Liver (tissue), 9 donors: Measurements from ENCODE around the gene EGFR. TPM values are rescaled to one million over a fixed set of nuclear protein-coding genes. Genes with fewer than 3 reads are reported as not detected.

Experiments
- DNase-seq: peaks from one replicate; pipeline ENCODE4 v3.0.0-alpha.2; 2017; ENCODE audit warnings: low spot score
- H3K27ac ChIP-seq, 2 donors: one replicate each; pipeline ENCODE4 v1.7.0; 2013; ENCODE audit warnings: inconsistent platforms in 2 of 2, low read length in 2 of 2, control low read depth in 1 of 2, low read depth in 1 of 2, mild to moderate bottlenecking in 1 of 2
- H3K27me3 ChIP-seq, 4 donors: one replicate each; pipeline versions ENCODE4 v1.6.1 to v1.7.0; 2013; ENCODE audit warnings: low read length in 3 of 4, inconsistent platforms in 1 of 4, mild to moderate bottlenecking in 1 of 4, moderate library complexity in 1 of 4; ENCODE audit not compliant: control insufficient read depth in 4 of 4, insufficient read depth in 4 of 4
- H3K36me3 ChIP-seq, 4 donors: one replicate each; pipeline versions ENCODE4 v1.6.1 to v1.7.0; 2013; ENCODE audit warnings: low read length in 3 of 4, mild to moderate bottlenecking in 3 of 4, low read depth in 1 of 4, moderate library complexity in 1 of 4; ENCODE audit not compliant: control insufficient read depth in 4 of 4, insufficient read depth in 3 of 4
- H3K4me1 ChIP-seq, 4 donors: one replicate each; pipeline versions ENCODE4 v1.6.1 to v1.7.0; 2013; ENCODE audit warnings: low read length in 3 of 4, mild to moderate bottlenecking in 3 of 4, moderate library complexity in 1 of 4; ENCODE audit not compliant: control insufficient read depth in 4 of 4, insufficient read depth in 4 of 4
- H3K4me3 ChIP-seq, 3 donors: one replicate each; pipeline versions ENCODE4 v1.6.1 to v1.7.0; 2013; ENCODE audit warnings: low read length in 3 of 3, control low read depth in 1 of 3, low read depth in 1 of 3, mild to moderate bottlenecking in 1 of 3
- H3K9ac ChIP-seq, 2 donors: one replicate each; pipeline ENCODE4 v1.7.0; 2013; ENCODE audit warnings: low read length in 2 of 2, mild to moderate bottlenecking in 2 of 2, moderate library complexity in 2 of 2, control low read depth in 1 of 2, low read depth in 1 of 2
- H3K9me3 ChIP-seq, 4 donors: one replicate each; pipeline versions ENCODE4 v1.6.1 to v1.7.0; 2013; ENCODE audit warnings: low read length in 3 of 4; ENCODE audit not compliant: control insufficient read depth in 4 of 4
- ATF3 ChIP-seq: IDR thresholded peaks from 2 replicates; pipeline ENCODE4 v1.6.1; 2016; ENCODE audit warnings: antibody characterized with exemption
- EGR1 ChIP-seq, 2 donors: IDR thresholded peaks; 2 replicates each; pipeline ENCODE4 v1.6.1; 2016 to 2018; ENCODE audit warnings: antibody characterized with exemption in 2 of 2, low read depth in 2 of 2
- FOXA1 ChIP-seq: IDR thresholded peaks from 2 replicates; pipeline ENCODE4 v1.6.1; 2016; ENCODE audit warnings: antibody characterized with exemption
- FOXA2 ChIP-seq: IDR thresholded peaks from 2 replicates; pipeline ENCODE4 v1.6.1; 2016; ENCODE audit warnings: antibody characterized with exemption
- GABPA ChIP-seq, 2 donors: IDR thresholded peaks in 1 of 2; conservative IDR thresholded peaks in 1 of 2; 2 replicates each; pipeline ENCODE4 v1.6.1; 2016; ENCODE audit warnings: antibody characterized with exemption in 2 of 2, mild to moderate bottlenecking in 1 of 2, moderate library complexity in 1 of 2
- HNF4A ChIP-seq, 2 donors: conservative IDR thresholded peaks; 2 replicates each; pipeline ENCODE4 v1.6.1; 2016; ENCODE audit warnings: antibody characterized with exemption in 2 of 2, mild to moderate bottlenecking in 2 of 2
- HNF4G ChIP-seq: IDR thresholded peaks from 2 replicates; pipeline ENCODE4 v1.6.1; 2016; ENCODE audit warnings: antibody characterized with exemption
- JUND ChIP-seq, 2 donors: IDR thresholded peaks; 2 replicates each; pipeline ENCODE4 v1.6.1; 2016; ENCODE audit warnings: antibody characterized with exemption in 2 of 2
- MAX ChIP-seq: IDR thresholded peaks from 2 replicates; pipeline ENCODE4 v1.6.1; 2016; ENCODE audit warnings: antibody characterized with exemption
- NR2F2 ChIP-seq: IDR thresholded peaks from 2 replicates; pipeline ENCODE4 v1.6.1; 2016; ENCODE audit warnings: antibody characterized with exemption
- RXRA ChIP-seq, 2 donors: IDR thresholded peaks; 2 replicates each; pipeline ENCODE4 v1.6.1; 2017 to 2018; ENCODE audit warnings: antibody characterized with exemption in 2 of 2, mild to moderate bottlenecking in 1 of 2
- SP1 ChIP-seq: IDR thresholded peaks from 2 replicates; pipeline ENCODE4 v1.6.1; 2018; ENCODE audit warnings: antibody characterized with exemption, mild to moderate bottlenecking
- TAF1 ChIP-seq: conservative IDR thresholded peaks from 2 replicates; pipeline ENCODE4 v1.6.1; 2016; ENCODE audit warnings: antibody characterized with exemption, mild to moderate bottlenecking
- YY1 ChIP-seq: IDR thresholded peaks from 2 replicates; pipeline ENCODE4 v1.6.1; 2016; ENCODE audit warnings: antibody characterized with exemption, mild to moderate bottlenecking
- ZBTB33 ChIP-seq: IDR thresholded peaks from 2 replicates; pipeline ENCODE4 v1.6.1; 2016; ENCODE audit warnings: antibody characterized with exemption
- WGBS: extraction: QIAGEN DNeasy Blood & Tissue Kit; methylation state at CpG from one replicate; pipeline ENCODE4 v1.1.7; 2013; 5-methylcytosine and 5-hydroxymethylcytosine counted together
- polyA plus RNA-seq, 2 donors: library from polyadenylated mRNA; stranded (reverse) in 1 of 2; unstranded in 1 of 2; fragments of 200-250 nt in 1 of 2; fragments of >200 nt in 1 of 2; fragmentation: Nextera tagmentation in 1 of 2; extraction: Ambion mirVana in 1 of 2; gene quantifications; one replicate each; pipeline versions ENCODE4 v1.2.1 to v1.2.3, GENCODE V29; 2013 to 2015
- total RNA-seq, 2 donors: library from RNA; depleted of rRNA; stranded (reverse); fragments of >200 nt; gene quantifications; one replicate each; pipeline ENCODE4 v1.2.3, GENCODE V29; 2014
- TF ChIP-seq, protein P1 (sequence below): fragments of 150-350 bp; IDR thresholded peaks from 2 replicates; pipeline ENCODE4 v1.5.1; 2017; ENCODE audit warnings: improper control_type of control experiment, low read depth, low read length; ENCODE audit not compliant: missing input control
- TF ChIP-seq, protein P2 (sequence below): IDR thresholded peaks from 2 replicates; pipeline ENCODE4 v1.6.1; 2016; ENCODE audit warnings: antibody characterized with exemption, mild to moderate bottlenecking
- donor health status: healthy.
- donor health status: healthy.
- donor health status: healthy.
- donor health status: healthy.
- donor health status: healthy.

Gene EGFR
- total and polyA plus RNA-seq, 4 donors, result 22.6 to 37.0 (median 27.7) TPM

DNA sequence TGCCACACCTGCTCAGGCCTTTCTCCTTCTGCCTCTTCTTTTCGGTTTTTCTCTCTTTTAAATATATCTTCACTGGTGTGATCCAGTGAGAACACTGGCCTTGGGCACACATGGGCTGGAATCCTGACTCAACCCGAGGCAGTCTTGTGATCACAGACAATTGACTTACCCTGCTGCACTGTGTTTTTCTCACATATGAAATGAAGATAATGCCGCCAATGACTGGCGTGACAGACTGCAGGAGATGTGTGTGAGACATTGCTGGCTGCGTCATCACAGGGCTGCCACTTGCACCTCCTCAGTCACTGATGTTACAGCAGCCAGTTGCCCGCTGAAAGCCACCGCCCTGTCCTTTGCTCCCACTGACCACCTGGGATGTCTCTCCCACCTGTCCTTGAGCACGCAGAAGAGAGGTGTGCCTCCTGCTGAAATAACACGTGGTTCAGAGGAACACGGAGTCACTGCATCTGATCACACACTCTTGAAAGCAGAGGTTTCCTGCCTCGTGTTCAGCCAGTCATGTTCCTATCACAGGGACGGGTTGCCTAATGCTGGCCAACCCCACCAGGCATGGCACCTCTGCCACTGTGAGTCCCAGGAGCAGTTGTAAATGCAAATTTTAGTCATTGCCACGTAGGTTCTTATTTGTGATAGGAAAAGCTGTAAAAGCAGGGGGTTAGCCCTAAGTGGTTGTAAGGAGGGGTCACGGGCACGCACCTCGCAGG lies 221.8 kb downstream of the EGFR start:
- Histone ChIP-seq H3K9me3 (no peaks in the 10 kb centered on the region), H3K27me3 (no peaks in the 10 kb centered on the region), H3K9ac (no peak overlapping the region), H3K27ac (no peak overlapping the region), H3K4me3 (no peak overlapping the region), H3K4me1 (peaks cover 0 to 3% (median 0%) of the 10 kb centered on the region in 4 donors), H3K36me3 (no peaks in the 10 kb centered on the region)
- TF ChIP-seq EGR1 (IDR thresholded peaks at IDR 0.05; ENCODE audit: low read depth in 2 of 2) (no peak), MAX (no peak), GABPA (IDR thresholded peaks at IDR 0.05 in 1 of 2, conservative IDR thresholded peaks at IDR 0.05 in 1 of 2) (no peak), JUND (IDR thresholded peaks at IDR 0.05) (no peak), RXRA (IDR thresholded peaks at IDR 0.05) (no peak), FOXA1 (no peak), HNF4A (conservative IDR thresholded peaks at IDR 0.05) (no peak), HNF4G (no peak), TAF1 (no peak), NR2F2 (no peak), YY1 (no peak), ZBTB33 (no peak), SP1 (no peak), ATF3 (no peak), FOXA2 (no peak)
- TF ChIP-seq, protein P1, sequence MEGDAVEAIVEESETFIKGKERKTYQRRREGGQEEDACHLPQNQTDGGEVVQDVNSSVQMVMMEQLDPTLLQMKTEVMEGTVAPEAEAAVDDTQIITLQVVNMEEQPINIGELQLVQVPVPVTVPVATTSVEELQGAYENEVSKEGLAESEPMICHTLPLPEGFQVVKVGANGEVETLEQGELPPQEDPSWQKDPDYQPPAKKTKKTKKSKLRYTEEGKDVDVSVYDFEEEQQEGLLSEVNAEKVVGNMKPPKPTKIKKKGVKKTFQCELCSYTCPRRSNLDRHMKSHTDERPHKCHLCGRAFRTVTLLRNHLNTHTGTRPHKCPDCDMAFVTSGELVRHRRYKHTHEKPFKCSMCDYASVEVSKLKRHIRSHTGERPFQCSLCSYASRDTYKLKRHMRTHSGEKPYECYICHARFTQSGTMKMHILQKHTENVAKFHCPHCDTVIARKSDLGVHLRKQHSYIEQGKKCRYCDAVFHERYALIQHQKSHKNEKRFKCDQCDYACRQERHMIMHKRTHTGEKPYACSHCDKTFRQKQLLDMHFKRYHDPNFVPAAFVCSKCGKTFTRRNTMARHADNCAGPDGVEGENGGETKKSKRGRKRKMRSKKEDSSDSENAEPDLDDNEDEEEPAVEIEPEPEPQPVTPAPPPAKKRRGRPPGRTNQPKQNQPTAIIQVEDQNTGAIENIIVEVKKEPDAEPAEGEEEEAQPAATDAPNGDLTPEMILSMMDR, result no peak
- TF ChIP-seq, protein P2, sequence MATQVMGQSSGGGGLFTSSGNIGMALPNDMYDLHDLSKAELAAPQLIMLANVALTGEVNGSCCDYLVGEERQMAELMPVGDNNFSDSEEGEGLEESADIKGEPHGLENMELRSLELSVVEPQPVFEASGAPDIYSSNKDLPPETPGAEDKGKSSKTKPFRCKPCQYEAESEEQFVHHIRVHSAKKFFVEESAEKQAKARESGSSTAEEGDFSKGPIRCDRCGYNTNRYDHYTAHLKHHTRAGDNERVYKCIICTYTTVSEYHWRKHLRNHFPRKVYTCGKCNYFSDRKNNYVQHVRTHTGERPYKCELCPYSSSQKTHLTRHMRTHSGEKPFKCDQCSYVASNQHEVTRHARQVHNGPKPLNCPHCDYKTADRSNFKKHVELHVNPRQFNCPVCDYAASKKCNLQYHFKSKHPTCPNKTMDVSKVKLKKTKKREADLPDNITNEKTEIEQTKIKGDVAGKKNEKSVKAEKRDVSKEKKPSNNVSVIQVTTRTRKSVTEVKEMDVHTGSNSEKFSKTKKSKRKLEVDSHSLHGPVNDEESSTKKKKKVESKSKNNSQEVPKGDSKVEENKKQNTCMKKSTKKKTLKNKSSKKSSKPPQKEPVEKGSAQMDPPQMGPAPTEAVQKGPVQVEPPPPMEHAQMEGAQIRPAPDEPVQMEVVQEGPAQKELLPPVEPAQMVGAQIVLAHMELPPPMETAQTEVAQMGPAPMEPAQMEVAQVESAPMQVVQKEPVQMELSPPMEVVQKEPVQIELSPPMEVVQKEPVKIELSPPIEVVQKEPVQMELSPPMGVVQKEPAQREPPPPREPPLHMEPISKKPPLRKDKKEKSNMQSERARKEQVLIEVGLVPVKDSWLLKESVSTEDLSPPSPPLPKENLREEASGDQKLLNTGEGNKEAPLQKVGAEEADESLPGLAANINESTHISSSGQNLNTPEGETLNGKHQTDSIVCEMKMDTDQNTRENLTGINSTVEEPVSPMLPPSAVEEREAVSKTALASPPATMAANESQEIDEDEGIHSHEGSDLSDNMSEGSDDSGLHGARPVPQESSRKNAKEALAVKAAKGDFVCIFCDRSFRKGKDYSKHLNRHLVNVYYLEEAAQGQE, result no peak
- DNase-seq, result no peak
- 91% methylated on average over 16 of the region's 16 CpGs for WGBS
